Stimulated activated CD4-positive, alpha-beta T cell treated with anti-CD3 and anti-CD28 coated beads, Interleukin-2, amount 100 ng/mL, for 4 hours (primary cell): Measurements from ENCODE around the gene MYMK.

Source experiments
- DNase-seq: peaks from one replicate; pipeline ENCODE4 v3.0.0-alpha.2; 2020; ENCODE audit warnings: low read depth

Gene MYMK

GRCh38 chr9:133535306-133535877 is 10.6 kb upstream of the MYMK start:
- DNase-seq: no peak

- peak; percentile 76 for DNase-seq
Observed at GRCh38 chr9:133534346-133535291, 9.9 kb upstream of the MYMK start, which contains the start of gene ADAMTSL2. ADAMTSL2 (plus strand) TSS chr9:133534704; CDS start chr9:133536713, 2,009 bp downstream.

GRCh38 chr9:133533857-133534256 is 9.1 kb upstream of the MYMK start:
- DNase-seq: no peak

- DNase-seq: peak; percentile 64
Observed at GRCh38 chr9:133532937-133533668, 8.3 kb upstream of the MYMK start.

- no peak for DNase-seq
Observed at GRCh38 chr9:133531293-133531692, 6.5 kb upstream of the MYMK start.

GRCh38 chr9:133529874-133530273 is 5.1 kb upstream of the MYMK start:
- no peak for DNase-seq

- DNase-seq: no peak
Observed at GRCh38 chr9:133529457-133529856, 4.7 kb upstream of the MYMK start.

GRCh38 chr9:133528876-133529241 is 4.1 kb upstream of the MYMK start:
- no peak for DNase-seq

- DNase-seq: no peak
Observed at GRCh38 chr9:133528001-133528875, 3.5 kb upstream of the MYMK start.

GRCh38 chr9:133527444-133527920 is 2.7 kb upstream of the MYMK start:
- no peak for DNase-seq

GRCh38 chr9:133526721-133527321 is 2.1 kb upstream of the MYMK start:
- DNase-seq: no peak

GRCh38 chr9:133525677-133526076 is 918 bp upstream of the MYMK start:
- DNase-seq: no peak

GRCh38 chr9:133524146-133524545 is 613 bp downstream of the MYMK start:
- no peak for DNase-seq

GRCh38 chr9:133523106-133523505 is 1.7 kb downstream of the MYMK start:
- DNase-seq: no peak

- DNase-seq: no peak
Observed at GRCh38 chr9:133522073-133522910, 2.5 kb downstream of the MYMK start.

GRCh38 chr9:133521122-133522072 is 3.4 kb downstream of the MYMK start:
- no peak for DNase-seq

- no peak for DNase-seq
Observed at GRCh38 chr9:133520121-133520835, 4.5 kb downstream of the MYMK start.

GRCh38 chr9:133519693-133520092 is 5.1 kb downstream of the MYMK start:
- no peak for DNase-seq
